Tibial nerve (tissue), 4 donors: ENCODE data around the gene CIAPIN1. TPM values are rescaled to one million over a fixed set of nuclear protein-coding genes. Genes with fewer than 3 reads are reported as not detected.

ENCODE experiments used
- DNase-seq, 2 donors: peaks; one replicate each; pipeline ENCODE4 v3.0.0-alpha.2; 2019; ENCODE audit warnings: low spot score in 2 of 2
- H3K27ac ChIP-seq, 4 donors: fragments of 200-600 bp; sonication (generic) in 3 of 4; one replicate each; pipeline ENCODE4 v1.5.1; 2017 to 2019; ENCODE audit warnings: mild to moderate bottlenecking in 1 of 4
- H3K27me3 ChIP-seq, 2 donors: fragments of 200-600 bp; sonication (generic) in 1 of 2; one replicate each; pipeline versions ENCODE4 v1.5.1 to v1.6.0; 2017 to 2019
- H3K36me3 ChIP-seq, 3 donors: fragments of 200-600 bp; sonication (generic); one replicate each; pipeline ENCODE4 v1.5.1; 2018 to 2019
- H3K4me1 ChIP-seq, 4 donors: fragments of 200-600 bp; sonication (generic) in 3 of 4; one replicate each; pipeline ENCODE4 v1.5.1; 2017 to 2019
- H3K4me3 ChIP-seq, 4 donors: fragments of 200-600 bp; sonication (generic) in 3 of 4; one replicate each; pipeline ENCODE4 v1.5.1; 2017 to 2019; ENCODE audit warnings: mild to moderate bottlenecking in 1 of 4, moderate library complexity in 1 of 4
- H3K9me3 ChIP-seq, 4 donors: fragments of 200-600 bp; sonication (generic) in 3 of 4; one replicate each; pipeline ENCODE4 v1.5.1; 2017 to 2019
- CTCF ChIP-seq, 5 experiments: fragments of 200-600 bp in 3 of 5; fragments of 450-650 bp in 2 of 5; sonication (generic) in 3 of 5; IDR thresholded peaks; one replicate each; pipeline ENCODE4 v1.5.1; 2016 to 2019; ENCODE audit warnings: antibody characterized with exemption in 5 of 5, mild to moderate bottlenecking in 3 of 5, moderate library complexity in 2 of 5
- EP300 ChIP-seq, 2 donors: sonication (generic); formaldehyde crosslinking; IDR thresholded peaks; one replicate each; pipeline ENCODE4 v1.6.1; 2017; ENCODE audit warnings: antibody characterized with exemption in 2 of 2, mild to moderate bottlenecking in 1 of 2
- POLR2A ChIP-seq, 2 donors: fragments of 450-650 bp; IDR thresholded peaks; one replicate each; pipeline ENCODE4 v1.6.1; 2017; ENCODE audit warnings: antibody characterized with exemption in 2 of 2, mild to moderate bottlenecking in 2 of 2, moderate library complexity in 2 of 2
- WGBS, 2 donors: methylation state at CpG; one replicate each; pipeline ENCODE4 v1.1.5; 2018; 5-methylcytosine and 5-hydroxymethylcytosine counted together
- total RNA-seq, 4 donors: library from RNA; depleted of rRNA; stranded (reverse); fragments of >200 nt; gene quantifications; one replicate each; pipeline ENCODE4 v1.1.0, GENCODE V29; 2016

CIAPIN1 gene
- total RNA-seq, 4 donors from 2014 or later, result 23.4 to 26.7 (median 25.7) TPM

- H3K4me3 ChIP-seq, result no peak overlapping the region
- H3K4me1 ChIP-seq, result peaks cover 0 to 47% (median 17%) of the 10 kb centered on the region in 4 donors
- 69 to 72% methylated on average over 6 of the region's 6 CpGs for WGBS, 2 donors
- H3K36me3 ChIP-seq, result no peaks in the 10 kb centered on the region
- H3K27me3 ChIP-seq, result no peaks in the 10 kb centered on the region
- TF ChIP-seq CTCF (IDR thresholded peaks at IDR 0.05) (no peak), POLR2A (IDR thresholded peaks at IDR 0.05) (no peak), EP300 (IDR thresholded peaks at IDR 0.05) (no peak)
- H3K27ac ChIP-seq, result peak overlapping the region in 3 of 4 donors; percentile 10 to 51 (median 21)
- no peaks in the 10 kb centered on the region for H3K9me3 ChIP-seq
- no peak for DNase-seq
These were observed 27.7 kb downstream of the CIAPIN1 start for GRCh38 chr16:57419506-57419905.

GRCh38 chr16:57416084-57416483 lies 31.1 kb downstream of the CIAPIN1 start:
- Histone ChIP-seq H3K4me3 (no peak overlapping the region), H3K4me1 (peaks cover 0 to 34% (median 14%) of the 10 kb centered on the region in 4 donors), H3K27ac (peak overlapping the region in 2 of 4 donors; percentile 63 to 82), H3K27me3 (no peaks in the 10 kb centered on the region), H3K9me3 (no peaks in the 10 kb centered on the region), H3K36me3 (no peaks in the 10 kb centered on the region)
- 83 to 84% methylated on average over 13 to 16 of the region's 16 CpGs for WGBS, 2 donors
- no peak for DNase-seq
- TF ChIP-seq CTCF (IDR thresholded peaks at IDR 0.05), result no peak
- no peak for TF ChIP-seq POLR2A (IDR thresholded peaks at IDR 0.05)

- TF ChIP-seq EP300 (IDR thresholded peaks at IDR 0.05) (no peak), CTCF (IDR thresholded peaks at IDR 0.05) (no peak), POLR2A (IDR thresholded peaks at IDR 0.05) (no peak)
- no peak overlapping the region for H3K4me3 ChIP-seq
- DNase-seq, result no peak
- WGBS, 2 donors, result 79 to 84% methylated on average over 7 of the region's 7 CpGs
- H3K9me3 ChIP-seq, result no peaks in the 10 kb centered on the region
- H3K27ac ChIP-seq, result no peak overlapping the region
- no peaks in the 10 kb centered on the region for H3K27me3 ChIP-seq
- H3K36me3 ChIP-seq, result no peaks in the 10 kb centered on the region
- H3K4me1 ChIP-seq, result peaks cover 0 to 30% (median 12%) of the 10 kb centered on the region in 4 donors
These were observed 33.5 kb downstream of the CIAPIN1 start for GRCh38 chr16:57413733-57414132.

GRCh38 chr16:57413301-57413730 lies 33.9 kb downstream of the CIAPIN1 start:
- no peaks in the 10 kb centered on the region for H3K27me3 ChIP-seq
- WGBS, 2 donors, result 79 to 95% methylated on average over 3 to 5 of the region's 5 CpGs
- no peak for TF ChIP-seq EP300 (IDR thresholded peaks at IDR 0.05)
- no peak for TF ChIP-seq CTCF (IDR thresholded peaks at IDR 0.05)
- peaks cover 0 to 26% (median 11%) of the 10 kb centered on the region in 4 donors for H3K4me1 ChIP-seq
- H3K9me3 ChIP-seq, result no peaks in the 10 kb centered on the region
- no peak for DNase-seq
- no peak overlapping the region for H3K4me3 ChIP-seq
- H3K36me3 ChIP-seq, result no peaks in the 10 kb centered on the region
- H3K27ac ChIP-seq, result no peak overlapping the region

GRCh38 chr16:57412584-57412983 lies 34.6 kb downstream of the CIAPIN1 start:
- DNase-seq, result no peak
- Histone ChIP-seq H3K36me3 (no peaks in the 10 kb centered on the region), H3K27me3 (no peaks in the 10 kb centered on the region), H3K27ac (no peak overlapping the region), H3K4me3 (no peak overlapping the region), H3K9me3 (no peaks in the 10 kb centered on the region), H3K4me1 (peaks cover 0 to 22% (median 11%) of the 10 kb centered on the region in 4 donors)
- 87 to 90% methylated on average over 9 of the region's 9 CpGs for WGBS, 2 donors
- TF ChIP-seq EP300 (IDR thresholded peaks at IDR 0.05), result no peak
- no peak for TF ChIP-seq CTCF (IDR thresholded peaks at IDR 0.05)
- no peak for TF ChIP-seq POLR2A (IDR thresholded peaks at IDR 0.05)
